Subcutaneous abdominal adipose tissue (tissue), 5 donors: ENCODE results near the gene PITPNM1.

ENCODE experiments used
- H3K27ac ChIP-seq: one replicate; pipeline ENCODE4 v1.7.0; 2013; ENCODE audit warnings: low read depth, mild to moderate bottlenecking, inconsistent platforms, low read length, moderate library complexity
- H3K27me3 ChIP-seq, 5 donors: one replicate each; pipeline ENCODE4 v1.7.0; 2013; ENCODE audit warnings: low read length in 5 of 5, inconsistent platforms in 1 of 5; ENCODE audit not compliant: control insufficient read depth in 5 of 5, insufficient read depth in 4 of 5
- H3K36me3 ChIP-seq, 5 donors: one replicate each; pipeline ENCODE4 v1.7.0; 2013; ENCODE audit warnings: low read length in 5 of 5; ENCODE audit not compliant: control insufficient read depth in 5 of 5, insufficient read depth in 5 of 5
- H3K4me1 ChIP-seq, 5 donors: one replicate each; pipeline ENCODE4 v1.7.0; 2013; ENCODE audit warnings: low read length in 5 of 5, mild to moderate bottlenecking in 3 of 5, moderate library complexity in 1 of 5; ENCODE audit not compliant: control insufficient read depth in 5 of 5, insufficient read depth in 5 of 5
- H3K4me3 ChIP-seq, 5 donors: one replicate each; pipeline ENCODE4 v1.7.0; 2013; ENCODE audit warnings: low read length in 5 of 5, low read depth in 1 of 5
- H3K9ac ChIP-seq, 5 donors: one replicate each; pipeline ENCODE4 v1.7.0; 2013; ENCODE audit warnings: low read length in 5 of 5, mild to moderate bottlenecking in 4 of 5, moderate library complexity in 3 of 5
- H3K9me3 ChIP-seq, 5 donors: one replicate each; pipeline ENCODE4 v1.7.0; 2013; ENCODE audit warnings: low read length in 5 of 5; ENCODE audit not compliant: control insufficient read depth in 5 of 5
- donor health status: healthy.
- donor health status: healthy.
- donor health status: healthy.
- donor health status: healthy.
- donor health status: healthy.

PITPNM1 gene

GRCh38 chr11:67524480-67524808, 19.3 kb upstream of the PITPNM1 start:
- H3K36me3 ChIP-seq, result no peaks in the 10 kb centered on the region
- H3K4me3 ChIP-seq, result no peak overlapping the region
- no peak overlapping the region for H3K9ac ChIP-seq
- H3K9me3 ChIP-seq, result no peaks in the 10 kb centered on the region
- no peak overlapping the region for H3K27ac ChIP-seq
- peaks cover 5 to 17% (median 12%) of the 10 kb centered on the region in 5 donors for H3K27me3 ChIP-seq
- H3K4me1 ChIP-seq, result no peaks in the 10 kb centered on the region

GRCh38 chr11:67523556-67524479, 18.7 kb upstream of the PITPNM1 start:
- H3K36me3 ChIP-seq, result no peaks in the 10 kb centered on the region
- H3K27me3 ChIP-seq, result peaks cover 5 to 19% (median 10%) of the 10 kb centered on the region in 5 donors
- no peaks in the 10 kb centered on the region for H3K4me1 ChIP-seq
- no peak overlapping the region for H3K4me3 ChIP-seq
- no peak overlapping the region for H3K27ac ChIP-seq
- H3K9me3 ChIP-seq, result no peaks in the 10 kb centered on the region
- no peak overlapping the region for H3K9ac ChIP-seq

- Histone ChIP-seq H3K36me3 (no peaks in the 10 kb centered on the region), H3K9me3 (no peaks in the 10 kb centered on the region), H3K9ac (no peak within 1 kb of the TSS), H3K4me1 (no peaks in the 10 kb centered on the region), H3K4me3 (no peak within 1 kb of the TSS), H3K27me3 (peaks cover 5 to 26% (median 10%) of the 10 kb centered on the region in 5 donors), H3K27ac (no peak within 1 kb of the TSS)
Measured at GRCh38 chr11:67522844-67523555, 17.8 kb upstream of the PITPNM1 start, which contains the start of gene CABP2. Gene CABP2 (minus strand): TSS chr11:67523446. CDS start chr11:67523326, 120 bp downstream.

- Histone ChIP-seq H3K36me3 (no peaks in the 10 kb centered on the region), H3K9me3 (no peaks in the 10 kb centered on the region), H3K4me1 (no peaks in the 10 kb centered on the region), H3K4me3 (no peak overlapping the region), H3K27ac (no peak overlapping the region), H3K9ac (no peak overlapping the region), H3K27me3 (peaks cover 5 to 26% (median 10%) of the 10 kb centered on the region in 5 donors)
Measured at GRCh38 chr11:67522338-67522737, 17.2 kb upstream of the PITPNM1 start.

- Histone ChIP-seq H3K4me3 (no peak overlapping the region), H3K36me3 (no peaks in the 10 kb centered on the region), H3K4me1 (no peaks in the 10 kb centered on the region), H3K9ac (no peak overlapping the region), H3K27me3 (peaks cover 5 to 26% (median 10%) of the 10 kb centered on the region in 5 donors), H3K27ac (no peak overlapping the region), H3K9me3 (no peaks in the 10 kb centered on the region)
Measured at GRCh38 chr11:67521924-67522323, 16.8 kb upstream of the PITPNM1 start.

GRCh38 chr11:67520856-67521824, 16.0 kb upstream of the PITPNM1 start:
- Histone ChIP-seq H3K36me3 (no peaks in the 10 kb centered on the region), H3K4me1 (no peaks in the 10 kb centered on the region), H3K27me3 (peaks cover 5 to 26% (median 10%) of the 10 kb centered on the region in 5 donors), H3K9ac (no peak overlapping the region), H3K9me3 (no peaks in the 10 kb centered on the region), H3K4me3 (no peak overlapping the region), H3K27ac (no peak overlapping the region)

- Histone ChIP-seq H3K27me3 (peaks cover 4 to 20% (median 9%) of the 10 kb centered on the region in 5 donors), H3K36me3 (no peaks in the 10 kb centered on the region), H3K4me3 (no peak overlapping the region), H3K9ac (no peak overlapping the region), H3K27ac (no peak overlapping the region), H3K4me1 (no peaks in the 10 kb centered on the region), H3K9me3 (no peaks in the 10 kb centered on the region)
Measured at GRCh38 chr11:67519726-67520125, 14.6 kb upstream of the PITPNM1 start.

GRCh38 chr11:67517784-67518552, 12.8 kb upstream of the PITPNM1 start:
- Histone ChIP-seq H3K4me3 (no peak overlapping the region), H3K36me3 (no peaks in the 10 kb centered on the region), H3K27ac (no peak overlapping the region), H3K9ac (no peak overlapping the region), H3K9me3 (no peaks in the 10 kb centered on the region), H3K4me1 (no peaks in the 10 kb centered on the region), H3K27me3 (peaks cover 0 to 9% (median 0%) of the 10 kb centered on the region in 5 donors)

GRCh38 chr11:67516806-67517205, 11.6 kb upstream of the PITPNM1 start:
- H3K4me3 ChIP-seq, result no peak overlapping the region
- H3K4me1 ChIP-seq, result no peaks in the 10 kb centered on the region
- H3K9me3 ChIP-seq, result no peaks in the 10 kb centered on the region
- H3K36me3 ChIP-seq, result no peaks in the 10 kb centered on the region
- no peak overlapping the region for H3K27ac ChIP-seq
- H3K27me3 ChIP-seq, result peaks cover 0 to 11% (median 0%) of the 10 kb centered on the region in 5 donors
- no peak overlapping the region for H3K9ac ChIP-seq
